Left lung (tissue), 10 donors: Measurements from ENCODE around the gene NEB. TPM values are rescaled to one million over a fixed set of nuclear protein-coding genes. Genes with fewer than 3 reads are reported as not detected.

ENCODE experiments used
- ATAC-seq: fragments of 200-7000 bp; cut with Tn5 transposase; one replicate; pipeline ENCODE4 v1.9.1; 2020; ENCODE audit warnings: moderate library complexity
- DNase-seq, 4 donors: peaks; one replicate each; pipeline ENCODE4 v3.0.0-alpha.2; 2013 to 2020
- H3K27ac ChIP-seq, 2 donors: fragments of 200-600 bp; sonication (generic) in 1 of 2; one replicate each; pipeline versions ENCODE4 v1.5.0 to v1.8.0; 2020 to 2021
- H3K27me3 ChIP-seq, 2 donors: fragments of 200-600 bp; sonication (generic) in 1 of 2; one replicate each; pipeline versions ENCODE4 v1.5.0 to v1.8.0; 2020 to 2021
- H3K36me3 ChIP-seq, 2 donors: fragments of 200-600 bp; sonication (generic) in 1 of 2; one replicate each; pipeline versions ENCODE4 v1.5.0 to v1.8.0; 2020 to 2021
- H3K4me1 ChIP-seq, 2 donors: fragments of 200-600 bp; one replicate each; pipeline ENCODE4 v1.8.0; 2021
- H3K4me3 ChIP-seq, 2 donors: fragments of 200-600 bp; sonication (generic) in 1 of 2; one replicate each; pipeline versions ENCODE4 v1.5.0 to v1.8.0; 2020 to 2021; ENCODE audit warnings: mild to moderate bottlenecking in 1 of 2
- H3K9me3 ChIP-seq, 2 donors: fragments of 200-600 bp; sonication (generic) in 1 of 2; one replicate each; pipeline versions ENCODE4 v1.5.0 to v1.8.0; 2020 to 2021
- intact Hi-C, 2 donors: fragments of 100-400 bp; cut with DNase I; formaldehyde crosslinking; loops; one replicate each; pipeline versions ENCODE4 v1.11.2 to v1.14.2; 2022
- polyA plus RNA-seq, 6 donors: library from polyadenylated mRNA; unstranded; fragments of 120-200 nt; gene quantifications; one replicate each; pipeline ENCODE4 v1.2.1, GENCODE V29; 2013; ENCODE audit not compliant: insufficient read length in 6 of 6
- total RNA-seq, 2 donors: library from RNA; stranded (reverse); fragmentation: NEBNext Ultra II Directional; extraction: Animal tissue kit (Norgen Biotek cat#: 25700); gene quantifications; one replicate each; pipeline ENCODE4 v1.2.1, GENCODE V29; 2021
- TF ChIP-seq, protein P1 (sequence below), 2 donors: fragments of 200-600 bp; sonication (generic) in 1 of 2; IDR thresholded peaks; one replicate each; pipeline versions ENCODE4 v1.5.0 to v1.8.0; 2021; ENCODE audit warnings: antibody characterized with exemption in 2 of 2
- donor health status: DM: no; HTN: yes; CAD: no.
- donor health status: DM: no; HTN: no; CAD: no.

NEB gene
- total and polyA plus RNA-seq, 8 donors = 1.3 to 9.7 (median 6.6) TPM

GRCh38 chr2:151481744-151482143, 252.5 kb downstream of the NEB start:
- intact Hi-C loops = no loop called here
- peaks cover 0 to 58% of the 10 kb centered on the region in 2 donors for H3K36me3 ChIP-seq
- no peaks in the 10 kb centered on the region for H3K4me1 ChIP-seq
- no peaks in the 10 kb centered on the region for H3K9me3 ChIP-seq
- ATAC-seq = no peak
- no peaks in the 10 kb centered on the region for H3K27me3 ChIP-seq
- no peak overlapping the region for H3K27ac ChIP-seq
- no peak overlapping the region for H3K4me3 ChIP-seq
- no peak for DNase-seq
- TF ChIP-seq, protein P1, sequence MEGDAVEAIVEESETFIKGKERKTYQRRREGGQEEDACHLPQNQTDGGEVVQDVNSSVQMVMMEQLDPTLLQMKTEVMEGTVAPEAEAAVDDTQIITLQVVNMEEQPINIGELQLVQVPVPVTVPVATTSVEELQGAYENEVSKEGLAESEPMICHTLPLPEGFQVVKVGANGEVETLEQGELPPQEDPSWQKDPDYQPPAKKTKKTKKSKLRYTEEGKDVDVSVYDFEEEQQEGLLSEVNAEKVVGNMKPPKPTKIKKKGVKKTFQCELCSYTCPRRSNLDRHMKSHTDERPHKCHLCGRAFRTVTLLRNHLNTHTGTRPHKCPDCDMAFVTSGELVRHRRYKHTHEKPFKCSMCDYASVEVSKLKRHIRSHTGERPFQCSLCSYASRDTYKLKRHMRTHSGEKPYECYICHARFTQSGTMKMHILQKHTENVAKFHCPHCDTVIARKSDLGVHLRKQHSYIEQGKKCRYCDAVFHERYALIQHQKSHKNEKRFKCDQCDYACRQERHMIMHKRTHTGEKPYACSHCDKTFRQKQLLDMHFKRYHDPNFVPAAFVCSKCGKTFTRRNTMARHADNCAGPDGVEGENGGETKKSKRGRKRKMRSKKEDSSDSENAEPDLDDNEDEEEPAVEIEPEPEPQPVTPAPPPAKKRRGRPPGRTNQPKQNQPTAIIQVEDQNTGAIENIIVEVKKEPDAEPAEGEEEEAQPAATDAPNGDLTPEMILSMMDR (IDR thresholded peaks at IDR 0.05) = no peak

- no peaks in the 10 kb centered on the region for H3K9me3 ChIP-seq
- no peak for DNase-seq
- H3K27ac ChIP-seq = no peak overlapping the region
- no peaks in the 10 kb centered on the region for H3K4me1 ChIP-seq
- intact Hi-C loops = no loop called here
- H3K4me3 ChIP-seq = no peak overlapping the region
- no peaks in the 10 kb centered on the region for H3K27me3 ChIP-seq
- ATAC-seq = no peak
- TF ChIP-seq, protein P1 (IDR thresholded peaks at IDR 0.05) = no peak
- H3K36me3 ChIP-seq = peaks cover 4 to 63% of the 10 kb centered on the region in 2 donors
These were observed 256.3 kb downstream of the NEB start for GRCh38 chr2:151478011-151478410.

DNA sequence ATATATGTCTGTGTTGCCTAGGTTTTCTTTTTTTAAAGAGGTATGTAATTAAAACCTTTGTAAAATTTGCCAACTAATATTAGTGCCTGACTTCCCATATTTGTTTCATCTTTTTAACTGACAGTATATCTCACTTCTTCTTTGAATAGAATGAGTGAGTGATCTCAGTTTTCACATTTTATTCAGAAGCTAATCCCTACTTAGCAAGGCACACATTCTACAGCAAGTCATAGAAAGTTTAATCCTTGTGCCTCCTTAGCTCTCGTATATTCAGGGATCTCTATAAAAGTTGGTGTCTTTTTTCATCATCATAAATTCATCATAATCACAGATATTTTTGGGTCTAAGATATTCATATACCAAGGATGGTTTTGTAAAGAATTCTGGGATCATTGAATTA, 258.0 kb downstream of the NEB start:
- DNase-seq = no peak
- Histone ChIP-seq H3K36me3 (peaks cover 4 to 66% of the 10 kb centered on the region in 2 donors), H3K27me3 (no peaks in the 10 kb centered on the region), H3K4me1 (no peaks in the 10 kb centered on the region), H3K9me3 (no peaks in the 10 kb centered on the region), H3K27ac (no peak overlapping the region), H3K4me3 (no peak overlapping the region)
- intact Hi-C loops = no loop called here
- TF ChIP-seq, protein P1 (IDR thresholded peaks at IDR 0.05) = no peak
- no peak for ATAC-seq

DNA sequence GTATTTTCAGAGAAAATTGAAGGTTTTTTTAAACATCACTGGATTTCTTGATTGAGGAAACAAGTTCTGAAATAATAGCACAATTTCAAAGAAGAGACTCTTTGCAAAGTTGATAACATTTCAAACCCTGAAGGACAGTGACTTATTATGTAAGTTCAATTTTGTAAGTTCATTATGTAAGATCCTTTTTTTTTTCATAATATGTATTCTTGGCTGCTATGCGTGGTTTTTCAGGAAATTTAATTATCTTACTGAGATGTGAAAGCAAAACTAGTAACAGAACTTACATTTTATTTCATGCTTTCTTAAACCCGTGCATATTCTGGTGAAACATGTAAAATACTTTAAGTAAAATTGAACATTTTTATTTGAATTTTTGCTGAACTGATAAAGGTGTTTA, 259.2 kb downstream of the NEB start:
- Histone ChIP-seq H3K9me3 (no peaks in the 10 kb centered on the region), H3K27ac (no peak overlapping the region), H3K36me3 (peaks cover 4 to 78% of the 10 kb centered on the region in 2 donors), H3K4me3 (no peak overlapping the region), H3K4me1 (no peaks in the 10 kb centered on the region), H3K27me3 (no peaks in the 10 kb centered on the region)
- TF ChIP-seq, protein P1 (IDR thresholded peaks at IDR 0.05) = no peak
- DNase-seq (no peak), ATAC-seq (no peak)
- intact Hi-C loops = no loop called here

DNA sequence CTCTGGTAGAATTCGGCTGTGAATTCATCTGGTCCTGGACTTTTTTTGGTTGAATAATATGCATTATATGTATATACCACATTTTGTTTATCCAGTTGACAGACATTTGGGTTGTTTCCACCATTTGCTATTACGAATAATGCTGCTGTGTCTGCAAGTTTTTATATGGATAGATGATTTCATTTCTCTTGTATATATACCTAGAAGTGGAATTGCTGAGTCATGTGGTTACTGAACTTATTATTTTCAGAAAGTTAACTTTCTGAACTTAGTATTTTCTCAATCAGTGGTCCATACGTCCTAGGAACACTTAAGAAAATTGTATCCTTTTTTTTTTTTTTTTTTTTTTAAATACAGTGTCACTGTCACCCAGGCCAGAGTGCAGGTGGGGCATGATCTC, 261.3 kb downstream of the NEB start:
- H3K27ac ChIP-seq = no peak overlapping the region
- no peaks in the 10 kb centered on the region for H3K4me1 ChIP-seq
- intact Hi-C loops = no loop called here
- no peak for DNase-seq
- no peaks in the 10 kb centered on the region for H3K9me3 ChIP-seq
- H3K27me3 ChIP-seq = no peaks in the 10 kb centered on the region
- H3K4me3 ChIP-seq = no peak overlapping the region
- TF ChIP-seq, protein P1 (IDR thresholded peaks at IDR 0.05) = no peak
- peaks cover 4 to 96% of the 10 kb centered on the region in 2 donors for H3K36me3 ChIP-seq
- ATAC-seq = no peak
